ENCODE measurements around the gene SLC35E1.

GRCh38 chr19:16564842-16565241 is 7.4 kb downstream of the SLC35E1 start:
- TF ChIP-seq CTCF (IDR thresholded peaks at IDR 0.05) (no peak), POLR2AphosphoS5 (IDR thresholded peaks at IDR 0.05; ENCODE audit: insufficient read depth in 1 of 2, low read depth in 1 of 2) (no peak), POLR2A (IDR thresholded peaks at IDR 0.05) (no peak)

Data from vagina (tissue), 2 donors.